Fibroblast of the conjunctiva (primary cell): ENCODE data around the gene LMCD1.
A peak's percentile ranks its signal among the peaks of the same experiment; 100 is the strongest.

Experiments
- DNase-seq: peaks from one replicate; pipeline ENCODE4 v3.0.0-alpha.2; 2010; ENCODE audit warnings: low read depth

The LMCD1 gene

GRCh38 chr3:8621141-8621540 lies 119.5 kb downstream of the LMCD1 start:
- DNase-seq = no peak

GRCh38 chr3:8621872-8622271 lies 120.2 kb downstream of the LMCD1 start:
- peak; percentile 47 for DNase-seq

- peak; percentile 45 for DNase-seq
Observed at GRCh38 chr3:8622873-8623691, 121.5 kb downstream of the LMCD1 start.

- DNase-seq = no peak
Observed at GRCh38 chr3:8623741-8624140, 122.1 kb downstream of the LMCD1 start.
